Suppressor macrophage treated with lipopolysaccharide for 4 hours (primary cell): ENCODE data around the gene TMEM132D.
"Not testable (repeated sequence)": the region's sequence is repeated elsewhere in the genome, so short reads cannot be mapped to it uniquely, and the experiment has no call there.

Experiments
- DNase-seq: peaks from one replicate; pipeline ENCODE4 v3.0.0-alpha.2; 2020

TMEM132D gene

DNA sequence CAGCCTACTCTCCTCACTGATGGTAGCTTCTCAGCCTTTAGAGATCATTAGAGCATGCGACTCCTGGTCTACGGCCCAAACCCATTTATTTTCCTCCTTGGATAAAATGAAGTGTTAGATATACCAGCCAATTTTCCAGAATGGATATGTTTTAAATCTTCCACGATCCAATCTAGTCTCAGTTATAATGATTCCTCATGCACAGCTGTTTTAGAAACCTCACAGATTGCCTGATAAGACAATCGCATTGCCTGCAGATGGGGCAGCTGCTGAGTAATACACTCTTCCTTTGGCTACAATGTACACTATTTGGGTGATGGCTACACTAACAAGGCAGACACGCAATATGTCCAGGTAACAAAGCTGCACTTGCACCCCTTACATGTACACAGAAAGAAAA, 823.4 kb downstream of the TMEM132D start:
- DNase-seq, result no peak

DNA sequence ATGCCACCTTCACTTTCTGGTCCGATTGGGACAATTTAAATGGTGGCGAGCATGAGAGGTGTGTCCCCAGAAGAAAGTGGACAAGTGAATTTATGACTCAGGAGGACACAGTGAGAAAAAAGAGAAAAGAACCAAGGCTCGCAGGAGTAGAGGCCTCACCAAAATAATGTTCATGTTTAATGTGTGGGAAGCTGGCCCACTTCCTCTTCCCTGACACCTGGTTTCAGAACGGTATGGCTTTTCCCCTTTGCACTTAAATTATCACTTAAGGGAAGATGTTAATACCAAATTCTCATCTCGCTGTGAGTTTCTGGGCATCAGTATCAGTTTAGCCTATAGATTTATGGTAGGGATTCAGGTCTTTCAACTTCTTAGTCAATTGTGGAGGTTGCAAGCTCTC, 824.1 kb downstream of the TMEM132D start:
- no peak for DNase-seq

DNA sequence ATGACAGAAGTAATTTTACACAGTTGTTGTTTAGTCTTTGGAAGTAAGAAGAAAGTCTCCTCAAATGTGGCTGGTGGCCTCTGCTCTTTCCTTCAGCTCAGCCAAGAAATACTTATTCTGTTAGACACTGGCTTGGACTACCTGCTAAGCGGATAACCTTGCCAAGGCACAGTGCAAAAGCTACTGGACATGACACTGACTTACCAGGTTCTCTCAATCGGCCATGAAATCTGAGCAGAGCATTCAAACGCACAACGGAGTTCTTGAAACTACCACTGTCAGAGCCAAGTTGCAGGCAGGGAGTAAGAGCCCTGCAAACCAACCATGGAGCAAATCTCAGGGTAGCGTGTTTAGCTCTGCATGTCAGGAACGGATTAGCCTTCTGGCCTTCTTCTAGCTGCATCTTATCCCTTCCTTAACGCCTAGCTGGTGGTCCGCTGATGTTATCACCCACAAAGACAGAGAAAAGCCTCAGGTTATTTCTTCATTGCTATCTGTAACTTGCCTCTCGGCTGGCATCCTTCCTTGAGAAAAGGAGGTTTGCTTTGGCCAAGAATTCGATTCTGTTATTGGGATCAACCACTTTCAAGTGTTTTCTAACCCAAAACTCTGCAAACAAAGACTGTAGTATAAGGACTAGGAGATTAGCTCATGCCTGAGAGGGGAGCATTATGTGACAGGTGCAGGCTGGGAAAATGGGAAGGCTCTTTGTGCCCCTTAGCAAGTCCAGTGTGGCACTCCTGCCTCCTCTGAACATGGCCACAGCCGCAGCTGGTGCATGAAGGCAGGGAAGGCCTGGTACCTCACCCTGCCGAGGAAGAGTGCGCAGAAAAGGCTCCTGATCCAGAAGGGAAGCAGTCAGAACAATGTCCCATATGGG, 827.1 kb downstream of the TMEM132D start:
- DNase-seq, result no peak

DNA sequence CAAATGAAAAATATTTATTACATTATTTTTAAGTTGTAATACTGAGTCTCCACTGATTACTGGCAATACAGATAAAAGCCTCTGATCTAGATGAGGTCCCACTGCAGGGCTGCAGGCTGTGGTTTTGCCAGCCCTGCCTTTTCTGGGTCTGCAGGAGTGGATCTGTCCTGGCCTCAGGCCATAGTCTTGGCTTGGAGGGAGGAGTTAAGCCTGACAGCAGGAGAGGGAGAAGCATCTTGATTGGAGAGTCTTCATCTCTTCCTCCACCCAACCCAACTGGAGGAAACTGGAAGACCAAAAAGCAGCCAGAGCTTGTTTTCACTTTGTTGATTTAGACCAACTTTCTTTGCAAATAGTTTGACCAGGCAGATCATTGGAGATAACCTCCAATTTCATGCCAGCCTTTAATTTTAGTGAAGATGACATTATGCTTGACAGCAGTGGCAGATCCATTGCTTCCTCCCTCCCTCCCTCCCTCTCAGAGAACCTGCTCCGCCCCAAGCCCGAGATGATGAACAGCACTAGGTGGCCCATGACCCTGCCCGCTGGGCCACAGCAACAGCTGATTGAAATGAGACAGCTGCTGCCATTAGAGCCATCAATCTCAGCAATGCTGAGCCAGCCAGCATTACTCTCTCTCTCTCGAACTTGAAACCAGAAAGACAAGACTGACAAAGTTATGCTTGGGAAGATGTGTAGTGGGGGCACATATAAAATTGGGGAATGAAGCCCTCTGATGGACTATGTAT, 828.2 kb downstream of the TMEM132D start:
- no peak for DNase-seq

DNA sequence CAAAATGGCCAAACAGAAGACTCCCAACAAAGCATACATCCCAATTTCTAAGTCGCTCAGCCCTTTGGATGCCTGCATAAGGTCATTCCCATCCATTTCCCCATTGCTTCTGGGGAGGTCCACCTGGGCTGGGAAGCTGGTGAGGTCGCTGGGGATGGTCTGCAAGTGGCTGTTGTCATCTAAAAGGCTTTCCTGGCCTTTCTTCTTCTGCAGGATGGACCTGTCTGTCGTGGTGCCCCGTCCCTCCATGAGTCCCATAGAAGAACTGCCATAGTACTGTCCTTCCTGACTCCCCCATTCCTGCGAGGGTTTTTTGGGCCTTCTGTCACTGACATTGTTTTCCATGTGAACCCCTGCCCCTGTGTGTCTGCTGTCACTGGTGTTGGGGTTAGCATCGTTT, 829.4 kb downstream of the TMEM132D start:
- no peak for DNase-seq

DNA sequence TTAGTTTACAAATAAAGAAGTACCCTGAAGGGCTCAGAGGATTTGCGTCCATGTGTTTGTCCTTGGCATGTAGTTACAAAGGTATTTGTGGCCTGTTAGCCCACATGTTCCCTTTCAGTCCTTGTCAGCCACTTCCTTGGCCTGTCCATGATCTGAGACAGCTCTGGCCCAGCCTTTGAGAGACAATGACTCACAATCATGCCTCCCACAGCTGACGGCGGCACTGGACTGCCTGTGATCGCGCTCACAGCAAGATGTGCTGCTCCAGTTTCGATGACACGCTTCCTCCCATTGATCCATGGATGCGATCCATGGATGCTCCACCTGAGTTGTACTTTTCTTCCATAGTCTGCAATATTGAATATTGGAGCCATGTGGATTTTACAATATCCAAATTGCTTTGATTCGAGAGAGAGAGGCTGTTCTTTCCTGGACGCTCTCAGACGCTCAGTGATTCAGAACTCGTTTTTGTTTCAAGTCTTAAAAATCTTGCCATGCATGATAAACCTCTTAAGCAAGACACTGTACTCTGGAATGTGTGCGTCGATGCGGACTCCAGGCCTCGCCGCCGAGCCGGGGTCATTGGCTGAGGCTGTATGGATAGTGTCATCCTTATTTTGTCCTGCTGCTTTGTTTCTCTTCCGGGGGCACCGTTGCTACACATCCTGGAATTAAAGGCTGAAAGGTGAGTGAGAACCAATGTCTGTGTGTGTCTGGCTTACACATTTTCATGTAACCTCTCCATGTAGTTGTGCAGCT, 830.5 kb downstream of the TMEM132D start:
- DNase-seq, result no peak

DNA sequence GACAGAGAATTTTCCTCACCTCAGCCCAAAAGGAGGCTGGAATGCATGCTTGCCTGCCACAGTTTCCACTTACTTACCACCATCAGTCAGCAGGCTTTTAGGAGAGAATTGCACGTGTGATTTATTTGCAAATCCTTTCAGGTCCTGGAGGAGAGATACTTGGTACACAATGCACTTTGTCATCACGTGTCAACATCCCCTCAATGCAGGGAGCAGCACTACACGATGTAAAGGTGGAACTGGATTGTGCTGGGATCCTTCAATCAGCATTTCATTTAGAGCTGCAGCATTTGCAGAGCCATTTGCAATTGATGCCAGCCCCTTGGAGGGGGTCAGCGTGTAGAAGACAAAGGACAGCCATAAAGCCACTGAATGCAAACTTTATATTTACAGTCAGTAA, 832.5 kb downstream of the TMEM132D start:
- no peak for DNase-seq

DNA sequence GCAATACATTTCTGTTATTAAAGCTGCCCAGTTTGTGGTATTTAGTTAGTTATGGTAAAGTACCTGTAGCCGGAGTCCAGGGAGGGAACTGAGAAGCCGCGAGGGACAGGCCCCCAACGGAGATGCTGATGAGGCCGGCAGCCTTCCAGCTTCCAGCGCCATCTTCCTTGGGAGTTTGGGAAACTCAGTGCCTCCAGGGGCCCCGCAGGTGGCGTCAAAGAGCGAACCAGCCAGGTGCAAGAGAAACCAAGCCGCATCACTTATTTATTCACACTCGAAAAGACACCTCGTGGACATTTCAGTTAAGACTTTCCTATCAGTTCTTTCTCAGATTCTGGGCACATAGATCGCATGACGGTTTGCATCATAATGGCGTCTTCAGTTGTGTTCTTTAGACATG, 833.9 kb downstream of the TMEM132D start:
- no peak for DNase-seq

DNA sequence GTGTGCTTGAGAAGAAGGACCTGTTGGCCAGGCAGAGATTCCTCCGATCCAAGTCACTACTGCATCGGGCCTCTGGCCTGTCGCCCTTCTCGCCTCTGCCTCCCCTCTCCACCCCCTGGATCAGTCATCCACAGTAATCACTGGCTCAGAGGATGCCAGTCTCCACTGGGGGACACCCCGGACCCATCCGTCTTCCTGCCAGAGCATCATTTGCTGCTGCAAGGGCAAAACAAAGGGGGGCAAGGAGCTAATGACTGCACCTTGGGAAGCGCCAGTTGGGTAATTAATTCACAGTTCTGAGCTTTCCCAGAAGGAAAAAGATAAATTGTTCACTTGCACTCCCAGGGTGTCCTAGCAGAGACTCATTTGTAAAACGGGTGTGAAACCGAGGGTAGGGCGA, 835.1 kb downstream of the TMEM132D start:
- no peak for DNase-seq

DNA sequence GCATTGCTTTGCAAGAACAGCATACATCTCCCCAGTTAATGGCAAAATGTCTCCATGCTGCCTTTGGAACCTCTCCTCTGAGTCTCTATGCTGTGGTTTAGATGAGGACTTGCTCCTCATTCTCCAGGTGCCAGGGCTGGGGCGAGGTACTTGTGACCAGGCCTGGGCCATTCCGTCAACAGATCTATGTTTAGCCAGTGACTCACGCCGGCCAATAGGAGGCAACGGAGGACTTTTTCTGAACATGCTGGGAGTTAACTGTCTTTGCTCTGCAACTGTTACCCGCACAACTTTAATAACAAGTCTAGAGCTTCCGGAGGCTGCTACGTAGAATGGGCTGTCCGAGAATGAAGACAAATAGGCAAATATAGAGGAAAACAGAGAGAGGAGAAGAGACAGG, 836.3 kb downstream of the TMEM132D start:
- no peak for DNase-seq

DNA sequence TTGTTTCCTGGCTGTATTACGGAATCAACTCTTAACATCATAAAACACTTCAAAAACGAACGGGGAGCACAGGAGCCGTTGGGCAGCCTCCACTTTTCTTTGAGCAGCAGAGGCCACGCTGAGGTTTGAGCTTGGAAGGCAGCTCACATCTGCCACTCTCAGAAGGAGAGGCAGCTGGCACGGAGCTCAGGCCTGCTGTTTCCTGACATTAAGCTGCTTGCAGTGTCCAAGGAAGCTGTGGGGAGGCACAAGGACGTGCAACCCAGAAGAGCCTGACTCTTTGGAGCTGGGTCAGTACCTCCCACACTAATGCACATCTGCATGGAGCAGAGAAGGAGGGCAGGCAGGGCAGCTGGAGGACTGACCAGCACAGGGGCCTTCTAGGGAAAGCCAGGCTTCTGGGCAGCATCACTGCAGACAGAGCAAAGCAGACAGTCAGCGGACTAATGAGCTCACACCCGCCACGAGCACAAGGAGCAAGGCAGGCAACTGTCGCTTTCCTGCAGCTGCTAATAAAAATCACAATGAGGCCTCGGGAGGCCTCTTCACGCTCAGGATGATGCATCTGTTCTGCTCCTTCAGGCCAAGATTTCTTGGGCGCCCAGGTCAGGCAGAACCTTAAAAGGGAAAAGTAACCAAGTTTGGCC, 839.5 kb downstream of the TMEM132D start:
- DNase-seq, result no peak

DNA sequence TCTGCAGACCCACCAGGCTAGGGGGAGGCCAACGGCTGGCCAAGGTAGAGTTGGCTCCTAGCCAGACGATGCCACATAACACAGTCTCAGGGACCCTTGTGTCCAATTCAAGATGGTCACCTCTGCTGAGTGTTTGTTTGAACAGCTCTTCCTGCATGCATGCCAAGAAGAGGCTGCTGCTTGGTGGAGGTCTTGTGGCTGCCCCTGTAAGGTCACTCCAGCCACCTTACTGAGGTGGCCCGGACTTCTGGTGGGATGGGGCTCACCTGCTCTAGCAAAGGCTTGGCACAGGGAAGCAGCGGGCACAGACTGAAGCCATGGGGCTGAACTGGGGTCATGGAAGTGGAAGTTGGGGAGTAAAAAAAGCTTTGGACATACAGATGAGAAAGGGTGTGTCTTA, 840.2 kb downstream of the TMEM132D start:
- DNase-seq, result no peak

DNA sequence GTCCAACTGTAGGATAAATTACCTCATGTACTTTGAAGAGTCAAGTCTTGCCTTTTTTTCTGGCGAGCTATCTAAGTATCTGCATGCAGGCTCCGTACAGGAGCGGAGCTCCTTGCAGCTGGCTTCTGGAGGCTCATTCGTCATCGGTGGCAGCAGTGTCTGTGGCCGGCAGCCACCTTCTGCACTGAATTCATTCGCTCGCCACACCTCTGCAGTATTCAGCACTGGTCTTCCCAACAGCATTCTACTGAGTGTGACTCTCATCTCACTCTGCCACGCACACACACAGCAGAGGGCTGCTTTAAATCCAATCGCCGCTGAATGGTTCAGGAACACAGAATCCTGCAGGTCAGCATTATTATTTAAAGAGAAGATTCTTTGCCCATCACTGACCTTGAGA, 850.6 kb downstream of the TMEM132D start:
- DNase-seq, result no peak

DNA sequence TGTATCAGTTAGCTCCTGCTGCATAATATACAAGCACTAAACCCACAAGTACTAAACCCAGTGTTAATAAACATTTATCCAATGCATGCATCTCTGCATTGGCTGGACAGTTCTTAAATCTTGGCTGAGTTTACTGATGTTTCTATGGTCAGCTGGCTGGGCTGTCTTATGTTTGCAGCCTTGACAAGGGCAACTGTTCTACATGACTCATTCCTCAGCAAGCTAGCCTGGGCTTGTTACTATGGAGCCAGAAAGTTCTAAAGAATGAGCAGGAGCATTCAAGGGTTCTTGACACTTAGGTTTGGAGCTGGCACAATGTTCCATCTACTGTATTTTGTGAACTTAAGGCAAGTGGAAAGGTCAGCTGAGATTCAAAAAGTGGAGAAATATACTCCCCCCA, 851.5 kb downstream of the TMEM132D start:
- DNase-seq, result no peak

DNA sequence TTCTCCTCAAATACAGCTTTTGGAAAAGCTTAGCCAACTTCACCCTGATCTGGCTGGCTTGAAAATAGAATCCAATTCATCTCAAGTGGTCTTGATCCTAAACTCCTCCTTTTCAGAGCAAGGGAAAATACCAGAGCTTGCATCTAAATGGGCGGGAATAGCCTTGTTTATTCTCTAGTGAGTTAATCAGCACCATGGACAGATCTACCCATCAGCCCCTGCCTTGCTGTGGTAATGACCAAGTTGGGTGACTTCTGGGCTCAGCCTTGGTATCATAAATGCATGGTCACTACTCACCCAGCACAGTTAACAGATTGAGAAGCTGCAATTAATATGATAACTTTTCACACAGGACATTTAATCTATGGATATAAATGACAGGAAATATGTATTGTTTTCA, 853.9 kb downstream of the TMEM132D start:
- DNase-seq, result peak; percentile 9

DNA sequence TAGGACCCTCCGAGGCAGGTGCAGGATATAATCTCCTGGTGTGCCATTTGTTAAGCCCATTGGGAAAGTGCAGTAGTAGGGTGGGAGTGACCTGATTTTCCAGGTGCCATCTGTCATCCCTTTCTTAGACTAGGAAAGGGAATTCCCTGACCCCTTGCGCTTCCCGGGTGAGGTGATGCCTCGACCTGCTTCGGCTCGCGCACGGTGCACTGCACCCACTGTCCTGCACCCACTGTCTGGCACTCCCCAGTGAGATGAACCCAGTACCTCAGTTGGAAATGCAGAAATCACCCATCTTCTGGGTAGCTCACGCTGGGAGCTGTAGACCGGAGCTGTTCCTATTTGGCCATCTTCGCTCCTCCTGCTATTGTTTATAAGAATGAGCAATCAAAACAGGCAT, 860.5 kb downstream of the TMEM132D start:
- DNase-seq, result not testable (repeated sequence)

DNA sequence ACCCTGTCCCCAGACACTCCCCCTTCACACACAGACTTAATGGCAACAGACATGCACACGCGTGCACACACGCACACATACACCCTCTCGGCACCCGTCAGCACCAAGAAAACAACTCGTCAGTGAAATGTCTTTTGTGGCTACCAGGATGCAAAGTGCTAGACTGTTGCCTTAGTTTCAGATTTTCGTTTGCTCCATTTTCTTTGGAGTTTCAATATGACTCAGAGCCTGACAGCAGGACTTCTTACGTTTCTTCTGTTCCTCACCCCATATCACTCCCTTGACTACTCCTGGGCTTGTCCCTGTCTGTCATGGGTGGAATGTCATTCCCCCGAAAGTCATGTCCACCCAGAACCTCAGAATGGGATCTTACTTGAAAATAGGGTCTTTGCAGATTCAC, 867.7 kb downstream of the TMEM132D start:
- DNase-seq, result no peak

DNA sequence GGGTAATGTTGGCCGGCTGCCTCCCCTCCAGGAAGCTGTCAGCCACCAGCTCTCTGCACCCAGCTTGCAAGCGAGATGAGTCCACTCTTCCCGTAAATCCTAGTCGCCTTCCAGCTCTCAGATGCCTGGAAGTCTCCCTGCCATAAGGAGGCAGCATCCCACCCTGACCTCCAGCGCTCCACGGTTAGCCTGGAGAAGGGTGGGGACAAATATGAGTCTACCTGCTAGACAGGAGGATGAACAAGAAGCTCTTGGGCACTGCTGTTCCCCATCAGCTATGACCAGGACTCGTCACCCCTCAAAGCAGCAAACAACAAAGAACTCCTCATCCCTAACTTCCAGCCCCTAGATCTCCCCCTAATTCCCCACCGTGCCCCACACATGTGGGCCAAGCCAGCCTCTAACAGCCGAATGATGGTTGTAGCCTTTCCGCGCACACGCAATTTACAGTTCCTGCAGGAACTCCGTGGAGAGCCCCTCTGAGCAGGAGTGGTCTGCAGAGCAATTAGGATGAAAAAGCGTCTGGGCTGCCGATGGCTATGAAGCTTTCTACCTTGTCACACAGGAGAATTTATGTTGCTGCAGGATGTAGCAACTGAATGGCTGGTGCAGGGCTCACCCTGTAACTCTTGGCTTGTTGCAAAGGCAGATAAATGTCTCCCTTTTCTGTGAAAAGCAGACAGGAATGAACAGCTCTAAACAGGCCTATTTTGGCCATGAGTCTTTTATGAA, 869.1 kb downstream of the TMEM132D start:
- DNase-seq, result no peak

DNA sequence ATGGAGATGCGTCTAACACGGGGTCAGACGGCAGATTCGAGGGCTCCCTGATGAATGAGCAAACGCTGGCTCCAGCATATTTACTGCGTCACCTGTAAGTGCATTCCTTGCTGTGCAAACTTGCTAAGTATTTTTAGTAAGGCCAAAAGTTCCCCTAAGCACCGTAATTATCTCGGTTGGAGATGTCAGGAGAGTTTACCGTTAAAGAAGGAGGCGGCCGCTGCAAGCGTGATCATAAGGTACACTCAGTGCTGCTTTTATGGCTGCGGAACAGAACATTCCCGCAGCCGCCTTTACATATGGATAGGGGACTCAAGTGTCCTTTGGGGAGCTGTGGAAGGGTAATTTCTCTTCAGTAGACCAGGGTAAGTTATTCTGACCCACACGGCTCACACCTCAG, 875.0 kb downstream of the TMEM132D start:
- DNase-seq, result no peak

DNA sequence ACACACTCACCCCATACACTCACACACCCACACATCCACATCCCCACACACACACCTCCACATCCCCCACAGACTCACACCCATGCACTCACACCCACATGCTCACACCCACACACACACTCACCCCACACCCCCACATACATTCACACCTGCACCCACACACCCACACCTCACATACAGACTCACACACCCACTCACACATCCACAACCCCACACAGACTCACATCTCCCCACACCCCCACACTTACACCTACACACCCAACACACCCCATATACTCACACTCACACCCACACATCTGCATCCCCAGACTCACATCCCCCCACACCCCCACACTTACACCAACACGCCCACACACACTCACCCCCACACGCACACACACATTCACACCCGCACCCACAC, 878.8 kb downstream of the TMEM132D start:
- no peak for DNase-seq
